AG09319 (cell line): ENCODE measurements around the gene PANX2.

ENCODE experiments used
- DNase-seq: peaks from one replicate; pipeline ENCODE4 v3.0.0-alpha.2; 2010; ENCODE audit warnings: low read depth; ENCODE audit errors: extremely low read depth
- TF ChIP-seq, protein P1 (sequence below): IDR thresholded peaks from 2 replicates; pipeline ENCODE4 v1.5.1; 2011; ENCODE audit warnings: low read depth, mild to moderate bottlenecking, inconsistent platforms, low read length, moderate library complexity

The PANX2 gene

DNA sequence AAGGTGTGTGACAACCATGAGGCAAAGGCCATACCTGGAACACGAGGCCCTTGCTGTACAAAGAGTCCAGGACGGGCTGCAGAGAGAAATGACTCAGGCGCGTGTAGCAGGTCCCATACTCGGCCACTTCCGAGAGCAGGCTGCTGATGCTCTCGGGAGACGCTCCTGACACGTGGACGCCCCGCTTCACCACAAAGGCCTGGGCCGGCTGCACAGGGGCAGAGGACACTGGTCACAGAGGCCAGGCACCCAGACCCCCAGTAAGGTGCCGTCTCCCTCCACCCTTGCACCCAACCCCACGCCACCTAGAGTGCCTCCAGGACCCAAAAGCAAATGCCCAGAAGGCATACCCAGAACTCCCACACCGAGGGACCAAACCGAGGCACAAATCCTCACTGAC lies 58.8 kb downstream of the PANX2 start:
- TF ChIP-seq, protein P1, sequence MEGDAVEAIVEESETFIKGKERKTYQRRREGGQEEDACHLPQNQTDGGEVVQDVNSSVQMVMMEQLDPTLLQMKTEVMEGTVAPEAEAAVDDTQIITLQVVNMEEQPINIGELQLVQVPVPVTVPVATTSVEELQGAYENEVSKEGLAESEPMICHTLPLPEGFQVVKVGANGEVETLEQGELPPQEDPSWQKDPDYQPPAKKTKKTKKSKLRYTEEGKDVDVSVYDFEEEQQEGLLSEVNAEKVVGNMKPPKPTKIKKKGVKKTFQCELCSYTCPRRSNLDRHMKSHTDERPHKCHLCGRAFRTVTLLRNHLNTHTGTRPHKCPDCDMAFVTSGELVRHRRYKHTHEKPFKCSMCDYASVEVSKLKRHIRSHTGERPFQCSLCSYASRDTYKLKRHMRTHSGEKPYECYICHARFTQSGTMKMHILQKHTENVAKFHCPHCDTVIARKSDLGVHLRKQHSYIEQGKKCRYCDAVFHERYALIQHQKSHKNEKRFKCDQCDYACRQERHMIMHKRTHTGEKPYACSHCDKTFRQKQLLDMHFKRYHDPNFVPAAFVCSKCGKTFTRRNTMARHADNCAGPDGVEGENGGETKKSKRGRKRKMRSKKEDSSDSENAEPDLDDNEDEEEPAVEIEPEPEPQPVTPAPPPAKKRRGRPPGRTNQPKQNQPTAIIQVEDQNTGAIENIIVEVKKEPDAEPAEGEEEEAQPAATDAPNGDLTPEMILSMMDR = no peak
- DNase-seq = no peak
